ENCODE data around the gene ABCC11.

DNA sequence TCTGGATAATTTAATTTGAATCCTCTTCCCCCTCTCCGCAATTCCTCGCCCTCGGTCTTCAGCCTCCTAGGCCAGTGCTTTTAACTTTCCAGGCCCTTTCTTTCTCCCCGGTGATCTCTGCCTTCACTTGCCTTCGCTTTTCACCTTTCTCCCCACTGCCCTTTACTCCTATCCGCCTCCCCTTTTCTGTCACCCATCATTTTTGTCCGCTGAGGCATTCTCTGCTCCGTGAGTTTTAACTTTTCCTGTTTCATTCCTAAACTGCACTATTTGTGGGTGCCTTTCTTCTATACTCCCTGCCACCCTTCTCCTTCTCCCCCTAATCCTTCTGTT is 2.5 kb downstream of the ABCC11 start:
- no peak for TF ChIP-seq POLR2A (IDR thresholded peaks at IDR 0.05)
- TF ChIP-seq, protein P1, sequence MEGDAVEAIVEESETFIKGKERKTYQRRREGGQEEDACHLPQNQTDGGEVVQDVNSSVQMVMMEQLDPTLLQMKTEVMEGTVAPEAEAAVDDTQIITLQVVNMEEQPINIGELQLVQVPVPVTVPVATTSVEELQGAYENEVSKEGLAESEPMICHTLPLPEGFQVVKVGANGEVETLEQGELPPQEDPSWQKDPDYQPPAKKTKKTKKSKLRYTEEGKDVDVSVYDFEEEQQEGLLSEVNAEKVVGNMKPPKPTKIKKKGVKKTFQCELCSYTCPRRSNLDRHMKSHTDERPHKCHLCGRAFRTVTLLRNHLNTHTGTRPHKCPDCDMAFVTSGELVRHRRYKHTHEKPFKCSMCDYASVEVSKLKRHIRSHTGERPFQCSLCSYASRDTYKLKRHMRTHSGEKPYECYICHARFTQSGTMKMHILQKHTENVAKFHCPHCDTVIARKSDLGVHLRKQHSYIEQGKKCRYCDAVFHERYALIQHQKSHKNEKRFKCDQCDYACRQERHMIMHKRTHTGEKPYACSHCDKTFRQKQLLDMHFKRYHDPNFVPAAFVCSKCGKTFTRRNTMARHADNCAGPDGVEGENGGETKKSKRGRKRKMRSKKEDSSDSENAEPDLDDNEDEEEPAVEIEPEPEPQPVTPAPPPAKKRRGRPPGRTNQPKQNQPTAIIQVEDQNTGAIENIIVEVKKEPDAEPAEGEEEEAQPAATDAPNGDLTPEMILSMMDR (IDR thresholded peaks at IDR 0.05 in 8 of 11, conservative IDR thresholded peaks at IDR 0.05 in 3 of 11), result no peak

All from spleen (tissue), 7 donors.